Inflammatory macrophage treated with lipopolysaccharide for 4 hours (primary cell): ENCODE measurements around the gene KSR2.

Source experiments
- DNase-seq: peaks from one replicate; pipeline ENCODE4 v3.0.0-alpha.2; 2020

The KSR2 gene

DNA sequence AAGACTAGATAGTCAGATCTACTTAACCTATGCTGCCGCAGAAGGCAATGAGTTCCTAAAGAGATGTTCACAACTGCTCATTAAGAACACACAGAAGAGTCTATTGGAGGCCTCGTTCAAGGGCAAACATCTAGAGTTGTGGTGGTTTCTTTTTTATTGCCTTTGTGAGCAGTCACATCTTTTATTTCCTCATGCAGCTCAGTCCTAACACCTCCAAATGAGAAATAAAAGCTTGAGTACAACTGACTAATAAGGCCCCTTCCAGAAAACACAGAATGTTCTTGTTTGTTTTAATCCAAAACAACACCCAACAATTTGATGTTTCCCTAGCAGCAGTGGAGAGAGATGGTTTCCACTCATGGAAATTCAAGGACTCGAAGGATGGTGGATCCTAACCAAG, 483.9 kb downstream of the KSR2 start:
- no peak for DNase-seq

DNA sequence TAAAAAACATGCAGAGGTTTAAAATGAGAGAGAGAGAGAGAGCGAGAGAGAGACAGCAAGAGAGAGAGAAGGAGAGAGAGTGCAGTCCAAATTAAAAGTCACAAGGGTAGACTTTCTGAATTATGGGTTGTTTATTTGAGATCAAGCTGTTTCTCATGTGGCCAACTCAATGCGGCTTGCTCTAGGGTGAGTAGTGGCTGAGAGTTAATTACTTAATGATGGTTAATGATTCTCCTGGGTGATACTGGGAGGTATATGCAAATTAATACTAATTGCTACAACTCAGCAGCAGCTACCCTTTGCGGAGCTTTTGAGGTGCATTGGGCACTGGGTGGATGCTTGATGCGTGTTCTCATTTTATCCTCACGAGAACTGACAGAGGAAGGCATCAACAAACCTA, 485.3 kb downstream of the KSR2 start:
- no peak for DNase-seq

DNA sequence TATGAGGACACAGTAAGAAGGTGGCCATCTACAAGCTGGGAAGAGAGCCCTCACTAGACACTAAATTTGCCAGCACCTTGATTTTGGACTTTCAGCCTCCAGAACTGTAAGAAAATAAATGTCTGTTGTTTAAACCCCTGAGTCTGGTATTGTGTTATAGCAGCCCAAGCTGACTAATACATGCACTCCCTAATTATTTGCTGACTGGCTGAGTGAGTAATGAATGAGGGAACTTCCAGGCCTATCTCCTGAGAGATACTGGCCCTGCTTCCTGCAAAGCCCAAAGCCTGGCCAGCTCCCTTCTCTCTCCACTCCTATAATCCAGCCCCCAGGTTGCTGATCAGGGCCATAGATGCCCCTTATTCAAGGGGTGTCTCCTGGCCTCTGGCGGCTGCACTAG, 487.3 kb downstream of the KSR2 start:
- no peak for DNase-seq

DNA sequence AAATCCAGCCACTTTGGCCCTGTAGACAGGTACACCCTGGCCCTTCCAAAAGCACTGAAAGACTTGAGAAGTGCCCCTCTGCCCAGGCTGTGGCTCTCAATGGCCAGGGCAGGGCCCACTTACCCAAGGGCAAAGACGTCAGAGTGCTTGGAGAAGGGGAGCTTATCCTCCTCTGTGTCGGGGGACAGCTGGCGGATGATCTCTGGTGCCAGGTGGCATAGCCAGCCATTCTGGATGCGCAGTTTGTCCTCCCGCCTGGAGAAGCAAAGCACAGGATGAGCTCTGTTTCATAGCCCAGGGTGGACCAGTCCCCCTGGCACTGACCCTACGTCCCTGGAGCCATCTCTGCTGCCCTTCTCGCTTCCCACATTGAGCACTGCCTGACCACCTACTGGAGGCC, 492.4 kb downstream of the KSR2 start:
- DNase-seq = no peak

DNA sequence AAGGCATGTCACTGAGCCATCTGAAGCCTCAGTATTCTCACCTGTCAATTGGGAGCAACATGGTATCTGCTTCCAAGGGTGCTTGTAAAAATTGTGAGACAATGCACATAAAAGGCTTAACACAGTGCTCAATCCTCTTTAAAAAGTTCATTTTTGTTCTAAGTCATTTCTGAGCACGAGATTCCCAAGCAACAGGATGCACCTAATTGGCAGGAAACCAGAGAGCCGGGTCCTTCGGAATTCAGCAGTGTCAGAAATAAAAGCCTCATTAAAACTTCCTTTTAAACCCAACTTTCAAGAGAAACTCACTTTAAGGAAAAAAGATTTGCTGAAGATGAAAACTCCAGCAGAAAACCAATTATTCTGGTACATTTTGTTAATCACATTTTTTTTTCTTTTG, 494.9 kb downstream of the KSR2 start:
- DNase-seq = no peak

DNA sequence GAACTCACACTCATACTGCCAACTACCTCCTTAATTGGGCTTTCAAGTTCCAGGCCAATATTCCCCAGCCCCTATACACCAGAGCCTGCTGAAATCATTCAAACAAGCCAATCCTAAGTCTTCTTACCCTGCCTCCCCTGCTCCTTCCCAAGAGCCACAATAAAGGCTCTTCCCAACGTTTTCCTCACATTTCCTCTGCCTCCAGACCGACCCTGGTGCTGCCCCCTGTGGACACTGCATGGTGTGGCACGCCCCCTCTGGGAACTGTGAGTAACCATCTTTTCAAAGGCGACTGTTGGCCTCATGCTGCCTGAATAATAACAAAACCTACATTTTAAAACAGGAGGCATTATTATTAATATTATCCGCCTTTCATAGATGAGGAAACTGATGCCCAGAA, 495.8 kb downstream of the KSR2 start:
- no peak for DNase-seq

DNA sequence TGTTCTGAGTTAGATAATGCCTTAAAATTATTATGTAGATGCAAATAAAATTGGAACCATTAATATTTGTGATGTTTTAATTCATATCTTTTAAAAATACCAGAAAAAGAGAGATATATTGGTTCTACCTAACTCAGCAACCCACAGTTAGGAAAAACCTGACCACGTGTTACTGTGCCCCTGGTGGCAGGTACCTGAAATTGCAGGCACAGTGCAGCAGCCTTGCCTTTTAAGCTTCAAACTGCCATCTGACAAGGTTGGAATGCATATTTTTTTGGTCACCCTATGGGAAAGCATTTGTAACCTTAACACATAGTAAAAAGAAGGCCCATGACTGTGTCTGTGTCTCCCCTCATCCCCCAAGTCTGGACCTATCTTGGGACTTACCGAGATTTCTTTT, 498.0 kb downstream of the KSR2 start:
- DNase-seq = peak; percentile 8

DNA sequence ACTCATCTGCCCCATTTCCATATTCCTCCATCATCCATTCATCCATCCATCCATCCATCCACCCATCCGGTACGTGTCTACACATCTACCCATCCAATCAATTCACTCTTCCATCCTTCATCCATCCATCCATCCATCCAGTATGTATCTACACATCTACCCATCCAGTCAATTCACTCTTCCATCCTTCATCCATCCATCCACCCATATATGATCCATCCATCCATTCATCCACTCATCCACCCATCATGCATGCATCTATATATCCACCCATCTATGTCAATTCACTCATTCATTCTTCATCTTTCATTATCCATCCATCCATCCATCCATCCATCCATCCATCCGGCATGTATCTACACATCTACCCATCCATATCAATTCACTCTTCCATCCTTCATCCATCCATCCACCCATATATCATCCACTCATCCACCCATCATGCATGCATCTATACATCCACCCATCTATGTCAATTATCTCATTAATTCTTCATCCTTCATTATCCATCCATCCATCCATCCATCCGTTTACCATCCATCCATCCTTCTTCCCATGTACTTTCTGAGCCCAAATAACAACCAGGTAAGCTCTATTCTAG, 498.8 kb downstream of the KSR2 start:
- no peak for DNase-seq

DNA sequence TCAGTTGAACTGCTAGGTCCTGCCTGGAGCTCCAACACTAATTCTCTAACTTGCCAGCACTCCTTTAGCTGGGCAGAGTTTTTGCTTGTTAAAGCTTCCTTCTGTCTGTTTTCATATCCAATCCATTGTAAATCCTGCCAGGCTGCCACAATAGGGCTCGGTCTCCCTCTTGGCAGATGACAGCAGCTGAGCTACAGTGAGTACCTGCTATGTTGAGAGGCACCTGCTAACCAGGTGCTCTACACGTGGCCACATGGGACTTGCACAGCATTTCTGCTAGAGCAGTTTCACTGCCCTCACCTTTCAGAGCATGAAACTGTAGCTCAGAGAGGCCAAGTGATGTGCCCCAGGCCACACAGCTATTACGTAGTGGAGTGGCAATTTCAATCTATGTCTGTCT, 500.8 kb downstream of the KSR2 start:
- no peak for DNase-seq

DNA sequence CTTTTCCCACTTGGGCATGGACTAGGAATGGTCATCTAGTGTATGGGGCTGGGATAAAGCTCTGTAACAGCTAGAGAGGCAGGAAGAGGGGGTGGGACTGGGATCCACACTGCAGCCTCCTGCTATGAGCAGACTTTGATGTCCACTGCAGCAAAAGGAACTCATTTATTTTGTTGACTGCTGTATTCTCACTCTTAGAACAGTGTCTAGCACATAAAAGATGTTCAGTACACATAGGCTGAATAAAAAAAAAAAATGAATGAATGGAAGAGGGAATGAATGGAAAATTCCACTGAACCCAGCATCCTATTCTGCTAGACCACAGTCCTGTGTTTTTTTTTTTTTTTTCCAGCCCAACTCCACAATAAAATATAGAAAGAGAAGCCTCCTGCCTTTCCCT, 501.2 kb downstream of the KSR2 start:
- no peak for DNase-seq

DNA sequence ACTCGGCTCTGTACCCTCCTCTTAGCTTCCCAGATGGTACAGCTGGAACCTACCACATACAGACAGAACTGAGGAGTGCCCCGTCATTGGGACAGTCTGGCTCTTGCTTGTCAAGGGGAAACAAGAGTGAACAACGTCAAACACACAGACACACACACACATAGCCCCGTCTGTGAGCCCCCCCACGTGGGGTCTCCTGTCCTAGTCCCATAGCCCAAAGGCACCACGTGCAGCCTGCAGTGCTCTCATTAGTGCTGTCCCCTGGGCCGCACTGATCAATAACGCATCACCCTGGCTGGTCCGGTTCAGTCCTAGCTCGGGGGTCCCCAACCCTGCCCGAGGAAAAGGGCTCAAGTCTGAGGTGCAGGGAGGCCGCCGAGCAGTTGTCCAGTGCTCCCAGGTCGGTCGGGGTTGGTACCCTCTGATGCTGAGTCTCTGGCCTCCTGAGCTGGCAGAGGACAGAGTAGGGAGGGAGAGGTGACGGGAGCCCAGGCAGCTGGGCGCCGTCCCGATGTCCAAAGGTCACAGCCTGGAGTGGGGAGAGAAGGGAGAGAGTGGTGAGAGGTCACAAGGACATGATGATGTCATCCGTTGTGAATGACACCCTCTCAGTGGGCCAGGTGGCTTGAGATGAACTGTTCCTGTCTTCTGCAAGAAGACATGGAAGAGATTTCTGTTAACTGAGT, 502.0 kb downstream of the KSR2 start:
- DNase-seq = no peak

DNA sequence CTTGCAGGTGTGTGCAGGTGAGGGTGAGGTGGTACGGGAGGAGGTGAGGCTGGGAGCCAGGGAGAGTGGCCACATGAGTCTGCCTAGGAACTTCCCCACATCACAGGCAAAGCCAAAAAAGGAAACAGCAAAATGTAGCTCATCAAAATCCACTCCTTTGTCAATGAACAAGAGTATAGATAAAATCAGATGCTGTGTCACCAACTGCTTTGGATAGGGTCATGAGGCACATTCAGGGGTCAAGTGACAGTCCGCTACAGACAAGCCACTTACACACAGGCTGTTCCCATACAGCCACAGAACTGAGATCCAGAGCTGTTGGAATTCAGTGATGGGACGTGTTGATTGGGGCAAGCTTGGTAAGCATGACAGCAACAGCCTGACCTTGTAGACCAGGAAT, 507.1 kb downstream of the KSR2 start:
- DNase-seq = no peak

DNA sequence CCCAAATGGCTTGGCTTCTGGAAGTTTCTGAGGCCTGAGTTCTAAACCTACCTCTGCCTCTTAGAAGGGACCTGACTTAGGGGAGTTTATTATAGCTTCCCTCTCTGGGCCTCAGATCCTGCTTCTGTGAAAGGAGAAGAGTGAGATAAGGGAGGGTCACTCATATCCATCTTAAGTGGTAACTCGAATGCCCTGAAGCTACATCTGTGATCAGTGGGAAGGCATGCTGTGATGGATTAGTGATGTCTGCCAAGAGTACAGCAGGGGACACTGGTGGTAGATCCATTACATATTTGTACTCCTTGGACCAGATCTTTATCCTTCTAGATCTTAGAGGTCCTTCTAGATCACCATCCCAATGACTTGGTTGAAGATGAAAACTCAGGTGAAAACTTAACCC, 509.6 kb downstream of the KSR2 start:
- no peak for DNase-seq

DNA sequence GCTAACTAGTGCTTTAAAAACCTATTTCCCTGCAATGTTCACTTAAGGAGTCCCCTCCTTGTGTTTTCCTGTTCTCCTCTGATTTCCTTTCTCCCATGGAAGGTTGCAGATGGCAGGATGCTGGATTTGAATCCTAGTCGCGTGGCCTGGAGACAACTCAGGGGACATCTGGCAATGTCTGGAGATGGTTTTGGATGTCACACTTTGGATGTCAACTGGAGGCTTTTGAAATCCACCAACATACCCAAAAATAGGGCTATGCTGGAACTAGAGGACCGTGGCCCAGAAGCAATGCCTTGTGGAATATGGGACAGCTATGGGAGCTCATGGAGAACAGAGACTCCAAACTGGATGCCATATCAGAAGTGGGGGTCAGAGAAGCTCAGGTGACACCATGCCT, 511.6 kb downstream of the KSR2 start:
- DNase-seq = no peak

DNA sequence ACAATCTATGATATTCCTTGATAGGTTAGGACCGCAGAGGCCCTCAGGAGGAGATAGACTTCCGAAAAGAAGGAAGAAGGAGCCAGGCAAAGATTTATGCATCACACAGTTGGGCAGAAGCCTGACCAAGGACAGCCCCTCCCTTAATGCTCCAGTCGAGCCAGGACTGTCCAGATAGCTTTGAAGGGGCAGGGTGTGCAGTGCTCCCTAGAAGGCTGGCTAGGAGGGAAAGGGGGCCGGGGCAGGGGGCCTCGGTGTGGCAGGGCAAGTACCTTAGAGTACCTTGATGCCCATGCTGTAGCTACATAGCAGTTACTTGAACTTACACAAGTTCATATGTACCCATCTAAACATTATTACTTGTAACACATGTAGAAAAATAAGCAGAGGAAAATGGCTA, 512.7 kb downstream of the KSR2 start:
- no peak for DNase-seq

DNA sequence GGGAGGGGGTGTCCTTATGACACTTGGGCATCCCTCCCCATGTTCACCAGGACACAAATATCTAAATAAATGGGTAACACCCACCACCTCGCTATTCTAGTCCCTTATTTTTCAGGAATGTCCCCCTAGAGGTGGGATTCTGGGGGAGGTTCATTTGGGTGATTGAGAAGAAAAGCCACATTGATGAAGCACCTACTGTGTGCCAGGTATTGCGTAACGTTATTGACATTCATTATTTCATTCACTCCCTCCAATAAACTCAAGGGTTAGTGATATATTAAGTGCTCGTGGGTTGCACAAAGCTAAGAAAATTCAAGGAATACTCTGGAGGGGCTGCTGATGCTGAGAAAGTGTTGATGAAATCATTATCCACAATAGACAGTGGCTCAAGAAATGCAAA, 514.8 kb downstream of the KSR2 start:
- DNase-seq = no peak

DNA sequence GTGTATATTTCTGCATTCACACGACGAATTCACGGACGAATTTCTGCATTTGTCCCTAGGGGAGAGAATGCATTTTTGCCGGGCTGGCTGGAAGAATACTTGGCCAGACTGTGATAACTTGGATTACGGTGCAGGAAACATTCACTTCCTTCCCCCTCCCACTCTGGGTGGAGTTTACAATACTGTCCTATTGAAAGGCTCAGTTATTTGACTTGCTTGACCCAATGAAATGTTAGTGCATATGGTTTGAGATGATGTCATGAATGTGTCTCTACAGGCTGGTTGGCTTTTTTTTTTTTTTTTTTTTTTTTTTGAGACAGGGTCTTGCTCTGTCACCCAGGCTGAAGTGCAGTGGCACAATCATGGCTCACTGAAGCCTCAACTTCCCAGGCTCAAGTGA, 516.7 kb downstream of the KSR2 start:
- no peak for DNase-seq

DNA sequence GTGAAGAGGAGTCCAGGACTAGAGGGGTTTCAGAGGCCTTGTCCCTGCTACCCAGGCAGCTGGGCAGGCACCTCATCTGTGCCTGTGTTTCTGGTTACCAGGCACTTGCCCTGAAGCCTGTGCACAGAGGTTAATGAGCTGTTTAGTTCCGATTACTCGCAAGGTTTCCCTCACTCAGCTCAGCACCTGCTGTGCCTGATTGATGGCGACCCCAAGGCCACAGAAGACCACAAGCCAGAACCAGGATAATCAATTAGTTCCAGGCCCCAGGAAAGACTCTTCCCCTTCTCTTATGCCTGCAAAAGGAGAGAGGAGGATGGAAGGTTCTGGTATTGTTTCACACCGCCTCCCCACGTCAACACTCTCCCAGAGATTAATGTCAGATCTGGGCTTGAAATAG, 518.6 kb downstream of the KSR2 start:
- no peak for DNase-seq

DNA sequence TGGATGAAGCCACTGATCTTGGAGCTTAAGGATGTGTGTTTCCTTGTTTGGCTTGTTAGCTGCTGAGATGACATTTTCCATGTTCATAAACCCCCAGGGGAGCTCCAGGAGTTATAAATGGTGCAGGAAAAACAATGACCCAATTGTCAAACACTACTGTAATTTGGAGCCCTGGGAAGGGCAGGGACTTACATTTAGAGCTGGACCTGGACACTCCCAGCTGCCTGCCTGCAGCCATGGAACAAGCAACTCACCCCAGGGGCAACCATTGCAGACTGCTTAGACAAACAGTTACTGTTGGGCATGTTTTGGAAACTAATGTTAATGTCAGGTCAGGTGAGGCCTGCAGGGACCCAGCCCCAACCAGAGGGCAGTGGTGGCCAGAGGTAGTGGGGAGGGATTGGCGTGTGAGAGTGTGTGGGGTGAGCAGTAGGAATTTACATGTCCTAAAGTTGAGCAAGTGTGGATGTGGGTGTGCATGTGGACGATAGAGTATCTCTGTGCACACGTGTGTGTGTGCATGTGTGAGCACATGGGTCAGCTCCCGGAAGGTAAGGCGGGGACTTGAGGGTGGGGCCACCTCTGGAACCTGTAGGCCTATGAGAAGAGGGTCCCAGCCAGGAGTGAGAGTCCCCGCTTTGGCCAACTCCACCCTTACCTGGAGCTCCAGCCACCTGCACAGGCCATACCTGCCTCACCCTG, 521.0 kb downstream of the KSR2 start:
- no peak for DNase-seq

DNA sequence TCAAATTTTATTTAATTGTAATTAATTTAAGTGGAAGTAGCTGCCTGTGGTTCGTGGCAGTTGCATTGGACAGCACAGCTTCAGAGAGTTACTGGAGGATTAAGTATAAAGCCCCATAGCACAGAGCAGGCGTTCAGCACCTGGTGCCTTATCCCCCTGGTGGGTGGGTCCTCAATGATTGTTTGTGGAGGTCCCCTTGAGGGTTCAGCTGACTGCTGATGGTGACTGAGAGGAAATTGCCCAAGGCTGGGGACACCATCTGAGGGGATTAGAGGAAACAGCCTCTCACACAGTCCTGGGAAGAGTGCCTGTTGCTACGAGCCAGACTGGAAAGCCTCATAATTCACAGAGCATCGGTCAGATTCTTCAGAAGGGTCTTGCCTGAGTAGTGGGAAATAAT, 524.0 kb downstream of the KSR2 start:
- no peak for DNase-seq

DNA sequence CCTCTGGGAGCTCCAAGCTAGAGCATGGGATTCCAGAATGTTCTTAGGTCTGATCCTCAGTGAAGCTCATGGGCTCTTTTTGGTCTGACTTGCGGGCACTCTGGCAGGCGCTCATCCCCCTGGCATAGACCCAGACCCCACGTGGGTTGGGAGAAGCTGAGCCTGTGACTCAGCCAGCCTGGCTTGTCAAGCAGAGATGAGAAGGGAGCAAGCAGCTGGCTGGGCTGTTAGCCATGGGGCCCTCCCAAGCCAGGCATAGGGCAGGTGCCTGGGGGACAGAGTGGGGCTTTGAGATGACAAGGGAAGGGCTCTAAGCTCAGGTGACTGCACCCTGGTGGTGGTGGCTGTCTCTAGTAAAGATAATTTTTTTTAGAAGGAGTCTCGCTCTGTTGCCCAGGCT, 527.0 kb downstream of the KSR2 start:
- no peak for DNase-seq

DNA sequence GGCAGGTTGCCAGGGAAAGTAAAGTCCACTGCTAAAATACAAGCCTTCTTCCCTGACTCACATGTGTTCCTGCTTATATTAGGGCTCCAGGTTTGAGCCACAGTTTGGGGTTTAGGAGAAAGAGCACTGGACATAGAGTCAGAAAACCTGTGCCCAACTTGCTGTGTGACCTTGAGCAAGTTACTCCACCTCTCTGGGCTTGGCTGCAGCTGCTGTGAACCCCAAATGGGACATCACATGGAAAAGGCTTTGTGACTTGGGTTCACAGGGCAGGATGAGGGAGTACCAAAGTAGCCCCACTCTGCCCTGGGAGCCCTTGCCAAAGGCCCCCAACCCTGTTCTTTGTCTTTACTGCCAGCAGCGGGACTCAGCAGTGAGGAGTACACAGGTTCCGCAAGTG, 528.4 kb downstream of the KSR2 start:
- DNase-seq = no peak

DNA sequence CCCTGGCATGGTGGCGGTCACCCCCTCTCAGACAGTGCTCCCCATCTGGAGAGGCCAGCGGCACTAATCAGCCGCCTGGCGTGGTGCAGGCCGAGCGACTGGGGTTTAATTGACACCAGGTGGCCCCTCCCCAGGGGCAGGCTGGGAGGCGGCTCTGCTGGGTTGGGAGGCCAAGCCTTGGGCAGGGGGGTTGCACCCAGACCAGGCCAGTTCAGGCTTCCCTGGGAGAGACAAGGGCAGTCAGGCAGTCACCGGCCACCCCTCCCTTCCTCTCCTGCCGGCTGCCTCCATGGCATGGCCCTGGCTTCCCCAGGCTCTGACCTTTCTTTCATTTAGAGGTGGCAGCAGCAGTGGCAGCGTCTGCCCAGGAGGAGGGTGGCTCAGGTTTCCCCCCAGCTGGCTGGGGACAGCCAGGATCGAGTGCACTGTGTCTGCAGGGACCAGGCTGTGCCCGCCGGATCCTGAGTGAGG, 529.2 kb downstream of the KSR2 start:
- DNase-seq = no peak

DNA sequence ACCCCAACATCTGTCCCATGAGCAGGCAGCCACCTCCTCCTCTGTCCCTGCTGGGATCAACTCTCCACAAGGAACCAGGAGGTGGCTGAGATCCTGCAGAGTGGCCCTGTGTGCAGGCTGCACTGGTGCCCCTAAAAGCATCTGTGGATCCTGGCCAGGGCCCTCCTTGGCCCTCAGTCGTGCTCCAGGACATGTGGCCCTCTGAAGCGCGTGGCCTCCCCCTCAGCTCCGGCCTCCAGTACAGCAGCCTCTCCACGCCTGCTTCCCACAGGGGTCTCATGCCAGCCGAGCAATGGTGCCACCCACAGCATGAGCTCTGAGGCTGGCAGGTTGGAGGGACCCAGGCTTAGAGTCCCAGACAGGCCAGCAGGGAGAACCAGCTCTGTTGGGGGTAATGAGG, 530.0 kb downstream of the KSR2 start:
- no peak for DNase-seq
